Measurements from ENCODE around the gene PI4KA.
"Not testable (repeated sequence)": the region's sequence is repeated elsewhere in the genome, so short reads cannot be mapped to it uniquely, and the experiment has no call there.

Gene PI4KA

GRCh38 chr22:20858615-20859416 is at the start of gene PI4KA, which contains the start of gene SNAP29:
Gene PI4KA (minus strand): TSS chr22:20858811. CDS start chr22:20858725, 86 bp downstream.
Gene SNAP29 (plus strand): TSS chr22:20859007. CDS start chr22:20859111, 104 bp downstream.
- in situ Hi-C loops (cut with MboI; ENCODE audit: low sequenced_read_pairs): no loop called here

GRCh38 chr22:20906387-20906767 is 47.8 kb upstream of the PI4KA start:
- in situ Hi-C loops (cut with MboI; ENCODE audit: low sequenced_read_pairs): no loop called here

DNA sequence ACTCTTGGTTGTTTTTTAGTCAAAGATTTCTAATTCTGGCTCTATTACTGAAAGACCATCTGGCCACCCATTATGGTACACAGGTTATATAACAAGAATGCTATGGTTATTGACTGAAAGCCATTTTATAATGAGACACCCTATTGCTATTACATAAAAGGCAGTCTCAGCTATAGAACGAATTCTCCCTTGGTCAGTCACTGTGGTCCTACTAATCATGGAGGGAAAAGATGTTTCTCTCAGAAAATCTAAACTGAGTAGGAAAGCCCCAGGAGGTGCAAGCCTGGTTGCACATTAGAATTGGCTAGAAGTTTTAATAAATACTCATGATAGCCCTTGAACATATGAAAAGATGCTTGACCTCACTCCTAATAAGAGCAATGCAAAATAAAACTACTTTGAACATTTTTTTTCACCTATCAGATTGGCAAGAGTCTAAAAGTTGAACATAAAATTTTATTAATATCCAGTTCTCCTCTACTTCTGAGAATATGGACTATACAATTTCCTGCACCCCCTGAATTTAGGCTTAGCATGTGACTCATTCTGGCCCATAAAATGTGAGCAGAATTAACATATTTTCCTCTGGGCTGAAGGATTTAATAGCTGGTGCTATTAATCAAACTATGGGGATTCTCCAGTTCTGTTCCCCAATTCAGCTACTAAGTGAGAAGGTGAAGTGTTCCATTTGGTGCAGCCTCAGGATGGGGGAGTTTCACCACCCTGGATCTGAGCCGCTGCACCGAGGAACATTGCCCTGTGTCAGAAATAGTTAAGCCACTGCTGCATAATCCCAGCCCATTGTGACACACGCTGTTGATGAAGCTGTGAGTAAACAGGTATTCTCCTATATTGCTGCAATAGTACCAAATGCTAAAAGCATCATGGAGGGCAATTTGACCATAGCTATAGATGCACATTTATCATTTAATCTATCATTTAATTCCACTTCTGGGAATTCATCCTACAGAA is 47.1 kb upstream of the PI4KA start:
- in situ Hi-C loops (cut with MboI; ENCODE audit: low sequenced_read_pairs): no loop called here

DNA sequence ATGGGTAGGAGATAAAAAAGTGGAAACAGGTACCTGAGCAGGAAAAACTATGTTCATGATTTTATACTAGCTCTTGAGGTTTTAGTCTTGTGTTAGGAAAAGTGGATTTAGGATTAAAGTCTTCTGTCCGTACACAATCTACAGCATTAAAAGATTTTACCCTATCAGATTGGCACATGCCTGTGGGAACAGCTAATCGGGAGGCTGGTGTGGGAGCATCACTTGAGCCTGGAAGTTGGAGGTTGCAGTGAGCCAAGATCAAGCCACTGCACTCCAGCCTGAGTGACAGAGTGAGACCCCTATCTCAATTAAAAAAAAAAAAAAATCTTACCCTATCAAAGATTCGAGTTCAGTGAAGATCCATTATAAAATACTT is 46.4 kb upstream of the PI4KA start:
- in situ Hi-C loops (cut with MboI; ENCODE audit: low sequenced_read_pairs): no loop called here

GRCh38 chr22:20904008-20904979 is 45.7 kb upstream of the PI4KA start:
- in situ Hi-C loops (cut with MboI; ENCODE audit: low sequenced_read_pairs): no loop called here

DNA sequence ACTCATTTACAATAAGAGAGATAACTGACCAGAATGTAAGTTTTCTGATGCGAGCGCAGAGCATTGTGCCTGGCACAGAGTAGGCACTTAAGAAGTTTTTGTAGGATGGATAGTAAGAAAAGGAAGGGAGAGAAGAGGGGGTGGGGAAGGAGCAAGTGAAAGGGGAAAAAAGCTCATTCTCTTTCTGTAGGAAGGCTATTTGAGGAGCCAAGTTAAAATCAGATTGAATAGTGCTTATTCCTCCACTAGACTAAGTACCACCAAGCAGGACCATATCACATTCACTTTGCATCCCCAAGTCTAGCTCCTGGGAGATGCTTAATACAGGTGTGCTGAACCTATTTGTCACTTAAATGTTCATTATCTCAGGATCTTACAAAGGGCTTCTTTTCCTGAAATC is 44.5 kb upstream of the PI4KA start:
- in situ Hi-C loops (cut with MboI; ENCODE audit: low sequenced_read_pairs): no loop called here

GRCh38 chr22:20901093-20902033 is 42.8 kb upstream of the PI4KA start:
- in situ Hi-C loops (cut with MboI; ENCODE audit: low sequenced_read_pairs): not testable (repeated sequence)

DNA sequence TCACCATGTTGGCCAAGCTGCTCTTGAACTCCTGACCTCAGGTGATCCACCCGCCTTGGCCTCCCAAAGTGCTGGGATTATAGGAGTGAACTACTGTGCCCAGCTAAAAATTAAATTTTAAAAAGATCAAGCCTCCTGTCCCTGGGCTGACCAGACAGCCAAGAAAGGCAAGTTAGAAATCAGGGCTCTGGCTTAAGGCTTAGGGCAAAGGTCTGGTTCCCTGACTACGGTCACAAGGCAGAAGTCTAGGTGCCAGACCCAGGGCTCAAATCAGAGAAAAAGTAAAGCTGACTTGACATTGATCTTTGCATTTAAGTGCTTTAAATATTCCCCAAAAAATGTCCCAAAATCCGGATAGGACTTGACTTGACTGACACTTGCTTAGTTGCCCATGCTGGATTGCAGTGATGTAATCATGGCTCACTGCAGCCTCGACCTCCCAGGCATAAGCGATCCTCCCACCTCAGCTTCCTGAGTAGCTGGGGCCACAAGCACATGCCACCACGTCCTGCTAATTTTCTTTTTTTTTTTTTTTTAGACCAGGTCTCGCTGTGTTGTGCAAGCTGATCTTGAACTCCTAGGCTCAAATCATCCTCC is 41.3 kb upstream of the PI4KA start:
- in situ Hi-C loops (cut with MboI; ENCODE audit: low sequenced_read_pairs): loop anchor here (25.0 kb wide), 1 partner anchor 762 kb away; the partner anchor contains the start of gene PPIL2

DNA sequence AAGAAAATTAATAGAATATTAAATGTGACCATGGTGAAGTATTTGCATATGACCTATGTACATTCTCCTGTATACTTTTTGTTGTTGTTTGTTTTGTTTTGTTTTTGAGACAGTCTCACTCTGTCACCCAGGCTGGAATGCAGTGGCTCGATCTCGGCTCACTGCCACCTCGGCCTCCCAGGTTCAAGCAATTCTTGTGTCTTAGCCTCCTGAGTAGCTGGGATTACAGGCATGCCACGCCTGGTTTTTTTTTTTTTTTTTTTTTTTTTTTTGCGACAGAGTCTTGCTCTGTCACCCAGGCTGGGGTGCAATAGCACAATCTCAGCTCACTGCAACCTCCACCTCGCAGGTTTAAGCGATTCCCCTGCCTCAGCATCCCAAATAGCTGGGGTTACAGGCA is 39.1 kb upstream of the PI4KA start:
- in situ Hi-C loops (cut with MboI; ENCODE audit: low sequenced_read_pairs): loop anchor here (25.0 kb wide), 1 partner anchor 765 kb away; the partner anchor contains the start of gene PPIL2

DNA sequence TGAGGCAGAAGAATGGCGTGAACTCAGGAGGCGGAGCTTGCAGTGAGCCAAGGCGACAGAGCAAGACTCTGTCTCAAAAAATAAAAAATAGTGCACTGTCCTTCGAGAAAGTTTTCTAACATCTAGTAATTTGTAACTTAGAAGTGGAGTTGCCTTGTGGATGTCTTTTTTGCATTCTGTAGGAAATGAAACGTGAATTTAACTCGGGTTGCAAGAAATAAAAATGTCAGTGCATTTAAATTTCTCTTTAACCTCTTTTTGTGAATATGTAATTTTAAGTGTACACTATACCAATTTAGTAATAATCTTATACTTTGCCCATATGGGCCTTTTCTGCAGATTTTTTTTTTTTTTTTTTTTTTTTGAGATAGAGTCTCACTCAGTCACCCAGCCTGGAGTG is 32.4 kb upstream of the PI4KA start:
- in situ Hi-C loops (cut with MboI; ENCODE audit: low sequenced_read_pairs): loop anchor here (25.0 kb wide), 1 partner anchor 771 kb away; the partner anchor contains the start of gene PPIL2

GRCh38 chr22:20889904-20890540 is 31.4 kb upstream of the PI4KA start:
- in situ Hi-C loops (cut with MboI; ENCODE audit: low sequenced_read_pairs): loop anchor here (25.0 kb wide), 1 partner anchor 772 kb away; the partner anchor contains the start of gene PPIL2

DNA sequence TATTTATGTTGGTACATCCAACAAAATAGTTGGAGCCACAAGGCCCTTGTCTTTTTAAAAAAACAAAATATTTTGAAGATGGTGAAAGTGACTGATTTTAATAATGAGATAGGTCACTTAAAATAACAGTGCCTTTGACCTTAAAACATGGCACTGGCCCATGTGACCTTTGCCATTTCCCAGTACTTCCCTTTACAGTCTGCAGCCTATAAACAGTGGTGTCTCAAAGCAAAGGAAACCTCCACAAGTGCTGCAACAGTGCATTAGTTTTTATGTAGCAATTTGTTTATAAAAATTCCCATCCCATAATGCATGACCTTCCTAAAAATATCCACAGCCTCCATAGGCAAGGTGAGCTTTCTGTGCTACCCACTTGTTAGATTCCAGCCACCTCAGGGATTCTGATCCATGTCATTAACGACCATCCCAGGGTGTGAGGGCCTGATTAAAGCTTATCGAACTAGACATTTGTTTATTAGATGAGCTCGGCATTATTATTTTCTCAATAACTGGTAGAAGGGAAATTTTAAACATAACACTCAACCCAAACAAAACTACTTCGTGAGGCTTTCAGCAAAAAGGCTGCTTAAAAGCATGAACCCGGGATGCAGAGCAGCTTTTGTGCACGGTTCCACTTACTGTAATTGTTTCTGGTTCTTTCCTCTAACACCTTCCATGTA is 30.6 kb upstream of the PI4KA start:
- in situ Hi-C loops (cut with MboI; ENCODE audit: low sequenced_read_pairs): loop anchor here (25.0 kb wide), 1 partner anchor 773 kb away; the partner anchor contains the start of gene PPIL2

DNA sequence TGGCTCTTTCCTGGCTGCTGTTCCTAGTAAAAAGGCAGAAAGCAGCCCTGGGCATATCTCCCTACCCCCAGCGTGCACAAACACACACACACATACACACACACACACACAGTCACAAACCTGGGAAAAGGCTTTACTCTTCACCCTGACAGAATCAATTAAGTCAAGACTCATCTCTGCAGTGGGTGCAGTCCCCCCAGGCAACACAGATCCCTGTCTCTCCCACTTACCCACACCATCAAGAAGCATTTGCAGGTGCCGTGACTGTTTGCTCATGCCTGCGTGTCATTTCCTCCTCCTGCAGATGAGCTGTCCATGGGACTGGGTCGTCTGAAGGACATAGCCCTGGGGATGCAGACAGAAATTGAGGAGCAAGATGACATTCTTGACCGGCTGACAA is 28.8 kb upstream of the PI4KA start:
- in situ Hi-C loops (cut with MboI; ENCODE audit: low sequenced_read_pairs): loop anchor here (25.0 kb wide), 1 partner anchor 775 kb away; the partner anchor contains the start of gene PPIL2

- in situ Hi-C loops (cut with MboI; ENCODE audit: low sequenced_read_pairs): loop anchor here (25.0 kb wide), 1 partner anchor 777 kb away; the partner anchor contains the start of gene PPIL2
Measured at GRCh38 chr22:20885557-20886323, 27.1 kb upstream of the PI4KA start.

DNA sequence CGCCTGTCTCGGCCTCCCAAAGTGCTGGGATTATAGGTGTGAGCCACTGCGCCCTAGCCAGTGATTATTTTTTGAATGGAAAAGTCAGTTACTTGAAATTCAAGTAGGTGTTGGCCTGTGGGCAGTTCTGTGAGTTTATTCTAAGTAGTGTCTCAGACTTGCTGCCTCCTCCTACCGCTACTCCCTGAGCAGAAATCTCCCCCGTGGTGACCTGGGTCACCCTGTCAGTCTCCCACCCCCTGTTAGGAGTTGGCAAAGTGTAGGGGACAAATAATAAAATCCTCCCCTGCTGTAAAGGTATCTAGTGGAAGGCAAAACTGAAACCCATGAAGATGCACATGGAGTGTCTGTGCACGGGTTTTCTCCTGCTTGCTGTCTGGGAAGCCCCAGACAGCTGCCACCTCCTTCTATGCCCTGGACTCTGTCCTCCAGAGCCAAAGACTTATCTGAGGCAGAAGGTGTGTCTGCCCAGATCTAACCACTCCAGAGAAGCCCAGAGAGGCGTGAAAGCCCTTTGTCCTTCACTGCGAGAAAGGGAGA is 26.5 kb upstream of the PI4KA start:
- in situ Hi-C loops (cut with MboI; ENCODE audit: low sequenced_read_pairs): loop anchor here (25.0 kb wide), 1 partner anchor 777 kb away; the partner anchor contains the start of gene PPIL2

DNA sequence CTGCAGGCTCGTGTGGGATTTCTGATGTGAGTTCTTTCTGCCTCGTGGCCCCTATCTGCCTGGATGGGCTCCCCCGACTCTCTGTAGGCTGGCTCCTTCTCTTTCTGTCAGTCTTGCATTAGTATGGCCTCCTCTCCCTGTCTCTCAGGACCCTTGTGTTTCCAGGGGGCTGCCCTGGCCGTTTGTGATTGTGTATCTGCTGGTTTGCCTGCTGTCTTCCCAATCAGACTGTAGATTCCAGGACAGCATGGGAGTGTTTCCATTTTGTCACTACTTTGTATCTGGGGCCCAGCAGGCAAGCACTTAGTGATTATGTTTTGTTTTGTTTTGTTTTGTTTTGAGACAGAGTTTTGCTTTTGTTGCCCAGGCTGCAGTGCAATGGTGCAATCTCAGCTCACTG is 25.8 kb upstream of the PI4KA start:
- in situ Hi-C loops (cut with MboI; ENCODE audit: low sequenced_read_pairs): loop anchor here (25.0 kb wide), 1 partner anchor 778 kb away; the partner anchor contains the start of gene PPIL2

Measured in HL-60/S4 treated with retinoic acid at 250 ng/mL for 4 days and 3 days (cell line).